ENCODE data around the gene VMO1.
"Not testable (repeated sequence)": the region's sequence is repeated elsewhere in the genome, so short reads cannot be mapped to it uniquely, and the experiment has no call there.

VMO1 gene, protein sequence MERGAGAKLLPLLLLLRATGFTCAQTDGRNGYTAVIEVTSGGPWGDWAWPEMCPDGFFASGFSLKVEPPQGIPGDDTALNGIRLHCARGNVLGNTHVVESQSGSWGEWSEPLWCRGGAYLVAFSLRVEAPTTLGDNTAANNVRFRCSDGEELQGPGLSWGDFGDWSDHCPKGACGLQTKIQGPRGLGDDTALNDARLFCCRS

DNA sequence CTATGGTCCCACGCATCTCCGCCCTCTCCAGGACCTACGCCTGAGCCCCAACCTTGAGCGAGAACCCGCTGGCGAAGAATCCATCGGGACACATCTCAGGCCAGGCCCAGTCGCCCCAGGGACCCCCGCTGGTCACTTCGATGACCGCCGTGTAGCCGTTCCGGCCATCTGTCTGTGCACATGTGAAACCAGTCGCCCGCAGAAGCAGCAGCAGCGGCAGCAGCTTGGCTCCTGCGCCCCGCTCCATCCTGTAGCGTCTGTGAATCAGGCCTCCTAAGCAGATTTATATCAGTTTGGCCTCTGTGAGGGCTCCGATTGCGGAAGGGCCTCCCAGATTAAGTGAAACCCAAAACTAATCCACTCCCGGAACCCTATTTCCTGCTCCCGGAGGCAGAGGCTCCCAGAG lies at the start of gene VMO1:
VMO1 (minus strand) TSS at position 259 of the 406 bp plus-strand sequence; CDS start at position 247, 12 bp downstream.
- no peak for DNase-seq

DNA sequence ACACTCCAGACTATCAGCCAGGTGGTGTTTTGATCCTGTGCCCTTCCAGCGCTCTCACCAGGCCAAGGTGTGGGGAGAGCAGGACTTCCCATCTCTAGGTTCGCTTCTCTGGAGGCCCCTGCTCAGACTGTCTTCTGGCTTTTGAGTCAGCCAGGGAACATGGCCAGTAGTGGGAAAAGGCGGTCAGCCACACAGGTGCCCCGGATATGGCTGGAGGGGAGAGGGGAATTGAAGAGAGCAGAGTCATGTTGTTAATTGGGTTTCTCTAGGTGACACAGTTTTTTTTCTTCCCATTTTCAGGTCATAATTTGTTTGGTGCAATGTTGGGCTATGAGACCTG lies 48.5 kb upstream of the VMO1 start:
- no peak for DNase-seq

GRCh38 chr17:4833941-4834680 lies 47.9 kb upstream of the VMO1 start:
- no peak for DNase-seq

- peak; percentile 82 to 85 for DNase-seq
Observed at GRCh38 chr17:4833178-4833940, 47.2 kb upstream of the VMO1 start, which contains the start of gene MINK1. TSS of gene MINK1 (plus strand) at chr17:4833340. CDS start at chr17:4833584, 244 bp downstream.

DNA sequence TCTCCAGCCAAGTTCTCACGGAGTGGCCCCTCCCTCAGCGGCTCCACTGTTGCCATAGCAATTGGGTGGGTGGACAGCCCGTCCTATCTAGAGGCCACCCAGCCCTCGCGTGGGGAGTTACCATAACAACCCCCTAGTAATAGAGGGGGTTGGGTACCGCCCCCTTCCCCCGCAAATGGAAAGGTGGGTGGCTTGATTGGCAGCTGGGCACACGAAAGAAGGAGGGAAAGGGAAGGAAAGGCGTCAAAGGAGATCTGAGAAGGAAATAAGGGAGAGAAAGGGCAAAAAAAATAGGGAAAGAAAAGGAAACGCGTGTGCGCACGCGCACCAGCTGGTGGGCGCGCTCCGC lies 46.6 kb upstream of the VMO1 start:
- not testable (repeated sequence) for DNase-seq

DNA sequence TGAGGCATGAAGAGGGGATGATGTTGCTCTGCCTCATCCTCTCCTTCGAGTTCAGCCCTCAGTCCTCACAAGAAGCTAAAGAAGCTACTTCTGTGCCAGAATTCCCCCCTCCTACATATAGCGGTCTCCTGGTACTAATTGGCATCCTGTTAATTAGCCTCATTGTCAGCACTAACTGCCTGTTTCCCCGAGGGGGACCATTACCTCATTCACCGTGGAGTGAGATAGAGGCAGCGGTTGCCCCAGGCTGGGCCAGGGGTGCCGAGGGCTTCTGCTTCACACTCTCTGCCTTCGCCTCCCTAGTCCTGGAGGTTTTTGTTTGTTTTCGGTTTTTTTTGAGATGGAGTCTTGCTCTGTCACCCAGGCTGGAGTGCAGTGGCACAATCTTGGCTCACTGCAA lies 41.2 kb upstream of the VMO1 start:
- no peak for DNase-seq

DNA sequence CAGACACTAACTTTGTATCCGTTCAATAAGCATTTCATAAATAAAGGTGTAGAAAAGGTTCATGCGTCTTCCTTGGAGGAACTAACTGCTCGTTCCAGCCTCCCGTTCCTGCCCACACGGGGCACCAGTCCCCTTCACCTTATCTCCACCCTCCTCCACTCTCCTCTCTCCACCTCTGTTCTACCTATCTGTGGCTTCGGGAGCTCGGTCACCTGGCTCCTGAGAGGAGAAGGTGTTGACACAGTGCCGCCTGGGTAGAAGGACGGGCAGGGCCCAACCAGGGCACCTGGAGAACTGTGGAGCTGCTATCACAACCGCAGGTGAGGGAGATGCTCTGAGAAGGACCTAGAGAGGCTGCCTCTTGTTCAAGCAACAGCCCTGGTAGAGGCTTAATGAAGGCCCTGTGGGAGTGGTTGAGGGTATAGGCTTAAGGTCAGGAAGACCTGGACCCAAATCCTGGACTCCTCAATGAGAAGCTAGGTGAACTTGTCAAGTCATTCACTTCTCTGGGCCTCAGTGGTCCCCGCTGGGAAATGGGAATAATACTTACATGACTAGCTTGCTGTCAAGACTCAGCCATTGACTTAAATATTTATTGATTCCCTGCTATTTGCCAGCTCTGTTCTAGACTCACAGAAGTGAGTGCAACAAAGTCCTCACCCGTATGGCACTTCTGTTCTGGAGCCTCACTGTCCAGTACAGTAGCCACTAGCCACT lies 37.4 kb upstream of the VMO1 start:
- DNase-seq, result no peak

DNA sequence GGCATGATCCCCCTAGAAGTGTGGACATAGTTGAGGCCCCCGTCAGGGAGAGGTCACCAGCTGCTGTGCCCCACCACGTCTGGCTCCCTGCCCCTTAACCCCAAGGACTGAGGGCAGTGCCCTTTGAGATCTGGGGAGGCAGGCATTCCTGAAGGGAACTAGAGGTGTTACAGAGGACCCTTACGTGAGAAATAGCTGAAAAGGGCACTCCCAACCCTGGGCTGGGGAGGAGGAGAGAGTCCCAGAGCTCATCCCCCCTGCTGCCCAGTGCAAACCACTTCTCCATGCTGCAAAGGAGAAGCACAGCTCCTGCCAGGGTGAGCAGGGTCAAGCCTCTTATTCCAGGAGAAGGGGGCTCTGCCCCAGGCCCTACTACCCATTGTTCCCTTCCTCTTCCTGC lies 36.7 kb upstream of the VMO1 start:
- no peak for DNase-seq

- DNase-seq, result no peak
Observed at GRCh38 chr17:4818276-4818675, 32.1 kb upstream of the VMO1 start.

- DNase-seq, result no peak
Observed at GRCh38 chr17:4816826-4817225, 30.7 kb upstream of the VMO1 start.

DNA sequence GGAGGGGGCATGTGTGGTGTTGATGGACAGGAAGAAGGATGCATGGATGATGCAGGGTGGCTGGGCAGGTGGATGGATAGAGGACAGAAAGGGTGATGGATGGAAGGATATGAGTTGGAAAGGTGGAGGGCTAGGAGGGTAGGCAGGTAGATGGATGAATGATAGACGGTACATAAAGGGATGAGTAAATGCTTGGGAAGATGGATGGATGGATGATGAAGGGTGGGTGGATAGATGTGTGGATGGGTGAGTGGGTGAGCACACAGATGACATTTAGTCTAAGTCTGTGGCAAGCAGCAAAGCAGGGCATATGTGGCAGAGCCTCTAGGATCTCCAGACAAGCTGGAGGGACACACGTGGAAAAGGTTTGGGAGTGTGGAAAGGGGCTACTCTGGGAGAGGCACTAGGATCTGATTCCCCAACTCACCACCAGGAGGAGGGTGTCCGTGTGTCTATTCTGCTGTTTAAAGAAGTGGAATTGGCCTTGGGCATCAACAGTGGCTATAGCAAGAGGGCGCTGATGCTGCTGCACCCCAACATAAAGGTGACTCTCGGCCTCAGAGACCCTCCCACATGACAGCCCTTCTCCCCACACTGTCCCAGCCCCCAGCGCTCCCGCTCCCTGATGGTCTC lies 29.0 kb upstream of the VMO1 start:
- no peak for DNase-seq

GRCh38 chr17:4812690-4813089 lies 26.5 kb upstream of the VMO1 start:
- no peak for DNase-seq

DNA sequence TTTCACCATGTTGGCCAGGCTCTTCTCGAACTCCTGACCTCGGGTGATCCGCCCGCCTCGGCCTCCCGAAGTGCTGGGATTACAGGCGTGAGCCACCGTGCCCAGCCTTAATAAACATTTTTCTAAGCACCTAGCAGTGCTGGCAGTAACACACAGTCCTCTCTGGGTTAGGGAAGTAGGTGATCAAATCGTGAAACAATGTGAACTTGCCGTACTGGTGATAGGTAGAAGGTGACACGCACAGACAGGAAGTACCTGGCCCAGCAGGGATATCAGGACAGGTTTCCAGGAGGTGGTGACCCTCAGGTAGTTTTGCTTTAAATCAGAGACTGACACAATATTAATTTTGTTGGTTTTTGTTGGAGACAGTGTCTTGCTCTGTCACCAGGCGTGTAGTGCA lies 25.3 kb upstream of the VMO1 start:
- DNase-seq, result no peak

GRCh38 chr17:4810696-4811290 lies 24.6 kb upstream of the VMO1 start:
- DNase-seq, result no peak

- no peak for DNase-seq
Observed at GRCh38 chr17:4808378-4808767, 22.2 kb upstream of the VMO1 start.

DNA sequence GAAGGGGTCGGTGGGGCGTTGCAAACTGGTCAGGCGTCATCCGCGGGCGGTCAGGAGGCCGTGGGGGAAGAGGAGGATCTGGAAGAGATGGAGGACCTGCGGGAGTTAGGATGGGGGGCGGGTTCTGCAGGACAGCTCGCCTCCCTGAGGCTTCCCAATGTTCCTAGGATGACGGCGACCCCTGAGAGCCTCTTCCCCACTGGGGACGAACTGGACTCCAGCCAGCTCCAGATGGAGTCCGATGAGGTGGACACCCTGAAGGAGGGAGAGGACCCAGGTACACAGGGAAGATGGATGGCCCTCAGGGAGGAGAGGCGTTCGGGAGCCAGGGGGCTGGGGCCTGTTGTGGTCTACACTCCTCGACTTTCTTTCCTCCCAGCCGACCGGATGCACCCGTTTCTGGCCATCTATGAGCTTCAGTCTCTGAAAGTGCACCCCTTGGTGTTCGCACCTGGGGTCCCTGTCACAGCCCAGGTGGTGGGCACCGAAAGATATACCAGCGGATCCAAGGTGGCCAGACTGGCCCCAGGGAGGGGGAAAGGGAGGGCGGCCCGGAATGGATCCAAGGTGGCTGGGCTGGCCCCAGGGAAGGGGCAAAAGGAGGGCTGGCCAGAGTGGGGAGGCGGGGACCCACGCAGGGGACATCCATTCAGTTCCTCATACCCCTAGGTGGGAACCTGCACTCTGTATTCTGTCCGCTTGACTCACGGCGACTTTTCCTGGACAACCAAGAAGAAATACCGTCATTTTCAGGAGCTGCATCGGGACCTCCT lies 21.6 kb upstream of the VMO1 start:
- no peak for DNase-seq

DNA sequence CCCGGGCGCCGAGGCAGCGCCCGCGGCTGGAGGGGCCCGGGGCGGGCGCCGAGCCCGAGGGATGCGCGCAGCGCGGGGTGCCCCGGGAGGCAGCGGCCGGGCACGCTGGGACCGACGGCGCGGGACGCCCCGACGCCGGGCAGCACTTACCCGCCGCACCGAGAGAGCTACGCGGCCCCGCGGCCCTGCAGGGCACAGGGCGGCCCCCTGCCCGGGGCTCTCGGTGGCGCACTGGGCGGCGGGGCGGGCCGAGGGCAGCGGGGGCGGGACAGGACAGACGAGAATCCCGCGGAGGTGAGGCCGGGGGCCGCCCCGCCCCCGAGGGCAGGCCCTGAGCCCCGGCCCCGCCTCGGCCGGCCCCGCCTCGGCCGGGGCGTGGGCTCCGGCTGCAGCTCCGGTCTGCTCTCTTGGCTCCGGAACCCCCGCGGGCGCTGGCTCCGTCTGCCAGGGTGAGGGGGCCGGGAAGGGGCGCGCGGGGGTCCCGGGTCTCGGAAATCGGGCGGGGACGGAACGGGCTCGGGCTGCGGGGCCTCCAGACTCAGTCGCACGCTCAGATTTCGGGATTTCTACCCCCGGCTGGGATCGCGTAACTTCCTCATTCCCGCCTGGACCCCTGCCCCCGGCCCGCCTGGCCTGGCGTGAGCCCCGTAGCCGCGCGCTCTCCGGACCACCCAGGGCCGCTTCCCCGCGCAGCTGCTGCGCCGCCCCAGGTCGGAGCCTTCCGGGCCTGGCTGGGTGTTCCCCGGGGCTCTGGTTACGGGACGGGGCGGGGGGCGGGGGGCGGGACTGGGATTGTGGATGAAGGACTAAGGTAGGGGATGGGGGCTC lies 20.8 kb upstream of the VMO1 start, which contains the start of gene PLD2:
PLD2 (plus strand) TSS at position 376 of the 828 bp plus-strand sequence. CDS start 621 bp downstream, outside the sequence.
- peak; percentile 80 to 84 for DNase-seq

DNA sequence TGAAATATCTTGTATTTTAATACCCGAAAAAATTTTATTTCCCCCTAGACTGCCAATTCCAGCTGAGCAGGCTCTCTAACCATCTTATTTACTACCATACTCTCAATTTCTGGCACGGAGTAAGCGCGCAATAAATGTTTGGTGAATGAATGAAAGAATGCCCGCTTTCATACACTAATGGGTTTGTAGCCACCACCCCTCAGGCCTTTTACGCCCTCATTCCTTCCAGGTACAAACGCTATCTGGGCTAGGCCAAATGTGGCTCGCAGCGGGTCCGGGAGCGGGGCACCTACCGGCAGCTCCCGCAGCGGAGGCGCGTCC lies 20.3 kb upstream of the VMO1 start:
- no peak for DNase-seq

DNA sequence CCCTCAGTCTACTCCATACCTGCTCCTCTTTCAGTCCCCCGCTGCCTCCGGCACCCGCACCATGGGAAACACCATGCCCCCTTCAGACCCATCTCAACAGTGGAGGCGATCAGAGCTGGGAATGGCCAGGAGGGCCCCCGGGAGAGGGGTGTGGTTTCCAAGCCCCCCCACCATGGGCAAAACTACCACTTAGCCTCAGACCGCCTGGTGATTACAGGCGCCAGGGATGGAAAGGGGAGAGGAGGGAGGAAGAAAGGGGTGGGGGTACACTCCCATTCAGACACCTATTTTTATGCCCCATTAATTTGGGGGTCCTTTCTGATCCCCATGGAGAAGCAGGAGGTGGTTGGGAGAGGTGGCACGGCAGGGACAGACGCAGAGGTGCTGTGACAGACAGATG lies 16.1 kb upstream of the VMO1 start, which contains the start of gene C17orf114:
C17orf114 (minus strand) TSS at position 101 of the 400 bp plus-strand sequence.
- DNase-seq, result no peak

GRCh38 chr17:4800462-4801196 lies 14.5 kb upstream of the VMO1 start:
- no peak for DNase-seq

All from activated CD4-positive, alpha-beta T cell treated with anti-CD3 and anti-CD28 coated beads for 4 hours (primary cell).